A673 (cell line): ENCODE data around the gene NFASC.

Experiments used
- CTCF ChIP-seq: fragments of 300-800, 200-600 bp; sonication (generic); conservative IDR thresholded peaks from 2 replicates; pipeline ENCODE4 v1.5.1; 2017; ENCODE audit warnings: low read depth, mild to moderate bottlenecking, antibody characterized with exemption, low read length, moderate library complexity, mixed read lengths
- EZH2 ChIP-seq: fragments of 200-600 bp; sonication (generic); IDR thresholded peaks from 2 replicates; pipeline ENCODE4 v1.6.1; 2017; ENCODE audit warnings: borderline replicate concordance, low read depth, mild to moderate bottlenecking, mixed read lengths, antibody characterized with exemption, low read length; ENCODE audit not compliant: poor library complexity, severe bottlenecking

DNA sequence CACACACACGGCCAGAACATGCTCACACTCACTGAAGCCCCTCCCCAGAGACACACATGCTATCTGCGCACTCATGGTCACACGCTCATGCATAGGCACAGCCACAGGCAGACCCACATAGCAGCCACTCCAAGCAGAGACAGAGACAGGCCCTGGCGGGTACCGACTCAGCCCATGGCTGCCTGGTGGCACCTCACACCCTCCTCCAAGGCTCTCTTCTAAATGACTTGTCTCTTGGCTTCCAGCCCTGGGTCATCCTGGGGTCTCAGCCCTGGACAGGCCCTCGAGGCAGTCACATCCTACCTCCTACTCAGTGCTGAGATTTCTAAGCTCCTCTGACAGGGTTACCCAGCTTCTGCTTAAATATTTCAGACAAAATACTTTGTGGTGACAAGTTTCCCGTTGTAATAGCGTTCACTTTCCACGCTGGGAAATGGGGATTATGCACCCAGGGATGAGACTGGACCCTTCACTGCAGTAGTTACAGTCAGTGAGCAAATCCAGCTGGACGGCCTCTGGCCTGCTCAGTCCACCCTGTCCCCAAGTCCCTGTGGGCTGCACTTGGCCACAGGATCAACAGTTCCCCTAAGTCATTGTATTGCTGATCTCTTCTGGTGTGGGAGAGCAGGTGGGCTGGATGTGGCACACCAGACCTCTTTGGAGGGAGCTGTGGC is 2.9 kb upstream of the NFASC start:
- no peak for TF ChIP-seq CTCF
- no peak for TF ChIP-seq EZH2
